Measurements from ENCODE around the gene IFI16. TPM values are rescaled to one million over a fixed set of nuclear protein-coding genes. Genes with fewer than 3 reads are reported as not detected.
"Not testable (repeated sequence)": the region's sequence is repeated elsewhere in the genome, so short reads cannot be mapped to it uniquely, and the experiment has no call there.

IFI16 gene
- total and polyA plus RNA-seq, 5 donors = 29.5 to 43.1 (median 34.1) TPM

GRCh38 chr1:159023723-159024122 is 14.0 kb downstream of the IFI16 start:
- ATAC-seq = no peak
- Histone ChIP-seq H3K27ac (ENCODE audit: low read length) (no peak overlapping the region), H3K4me1 (ENCODE audit: control insufficient read depth, insufficient read depth, low read length) (no peaks in the 10 kb centered on the region), H3K27me3 (ENCODE audit: control insufficient read depth, insufficient read depth) (no peaks in the 10 kb centered on the region), H3K4me3 (ENCODE audit: low read length) (no peak overlapping the region), H3K9me3 (ENCODE audit: control insufficient read depth, low read length) (no peaks in the 10 kb centered on the region)
- intact Hi-C loops (cut with DNase I) = no loop called here
- peak in 1 of 3 donors; percentile 24 for DNase-seq
- 85% methylated on average over 10 of the region's 10 CpGs for WGBS

- intact Hi-C loops (cut with DNase I) = no loop called here
- H3K9me3 ChIP-seq (ENCODE audit: control insufficient read depth, low read length) = no peaks in the 10 kb centered on the region
- WGBS = 98% methylated on average over 7 of the region's 7 CpGs
- H3K27ac ChIP-seq (ENCODE audit: low read length) = no peak overlapping the region
- DNase-seq (peak in 1 of 3 donors; percentile 25), ATAC-seq (no peak)
- H3K27me3 ChIP-seq (ENCODE audit: control insufficient read depth, insufficient read depth) = no peaks in the 10 kb centered on the region
- no peaks in the 10 kb centered on the region for H3K4me1 ChIP-seq (ENCODE audit: control insufficient read depth, insufficient read depth, low read length)
- H3K4me3 ChIP-seq (ENCODE audit: low read length) = no peak overlapping the region
Measured at GRCh38 chr1:159025043-159025442, 15.3 kb downstream of the IFI16 start.

DNA sequence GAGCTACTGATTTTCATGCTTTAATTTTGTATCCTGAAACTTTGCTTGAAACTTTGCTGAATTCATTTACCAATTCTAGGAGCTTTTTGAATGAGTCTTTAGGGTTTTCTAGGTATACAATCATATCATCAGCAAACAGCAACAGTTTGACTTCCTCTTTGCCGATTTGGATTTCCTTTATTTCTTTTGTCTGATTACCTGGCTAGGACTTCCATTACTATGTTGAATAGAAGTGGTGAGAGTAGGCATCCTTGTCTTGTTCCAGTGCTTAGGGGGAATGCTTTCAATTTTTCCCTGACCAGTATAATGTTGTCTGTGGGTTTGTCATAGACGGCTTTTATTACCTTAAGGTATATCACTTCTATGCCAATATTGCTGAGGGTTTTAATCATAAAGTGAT is 17.1 kb downstream of the IFI16 start:
- H3K27ac ChIP-seq (ENCODE audit: low read length); H3K4me1 ChIP-seq (ENCODE audit: control insufficient read depth, insufficient read depth, low read length); ATAC-seq; H3K9me3 ChIP-seq (ENCODE audit: control insufficient read depth, low read length); DNase-seq; intact Hi-C loops (cut with DNase I); H3K27me3 ChIP-seq (ENCODE audit: control insufficient read depth, insufficient read depth); H3K4me3 ChIP-seq (ENCODE audit: low read length): not testable (repeated sequence)
- WGBS = 68% methylated on average over 2 of the region's 2 CpGs

GRCh38 chr1:159030311-159030710 is 20.6 kb downstream of the IFI16 start:
- 98% methylated on average over 1 of the region's 1 CpG for WGBS

DNA sequence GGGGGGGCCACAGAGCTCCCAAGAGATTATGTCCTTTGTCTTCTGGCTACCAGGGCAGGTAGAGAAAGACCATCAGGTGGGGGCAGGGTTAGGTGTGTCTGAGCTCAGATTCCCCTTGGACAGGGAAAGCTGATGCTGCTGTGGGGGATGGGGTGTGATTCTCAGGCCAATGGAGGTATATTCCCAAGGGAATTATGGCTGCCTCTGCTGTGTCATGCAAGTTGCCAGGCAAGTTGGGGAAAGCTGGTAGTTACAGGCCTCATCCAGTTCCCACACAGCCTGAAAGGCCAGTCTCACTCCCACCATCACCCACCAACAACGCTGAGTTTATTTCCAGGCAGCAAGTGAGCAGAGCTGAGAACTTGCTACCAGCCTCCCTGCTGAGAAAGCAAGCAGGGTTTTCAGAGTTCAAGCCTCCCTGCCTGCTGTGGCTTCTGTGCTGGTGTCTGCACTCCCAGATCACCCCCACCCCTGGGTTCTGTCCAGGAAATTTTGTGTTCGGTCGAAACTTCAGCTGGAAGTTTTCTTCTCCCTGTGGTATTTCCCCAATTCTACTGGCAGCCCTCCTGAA is 21.3 kb downstream of the IFI16 start:
- Histone ChIP-seq H3K4me1 (ENCODE audit: control insufficient read depth, insufficient read depth, low read length) (peaks cover 4% of the 10 kb centered on the region), H3K4me3 (ENCODE audit: low read length) (no peak overlapping the region), H3K27me3 (ENCODE audit: control insufficient read depth, insufficient read depth) (no peaks in the 10 kb centered on the region), H3K27ac (ENCODE audit: low read length) (no peak overlapping the region), H3K9me3 (ENCODE audit: control insufficient read depth, low read length) (no peaks in the 10 kb centered on the region)
- 45% methylated on average over 3 of the region's 3 CpGs for WGBS
- intact Hi-C loops (cut with DNase I) = no loop called here
- DNase-seq (peak in 1 of 3 donors; percentile 42), ATAC-seq (no peak)

More at GRCh38 chr1:159030311-159030710, 20.6 kb downstream of the IFI16 start:
- DNase-seq = no peak
- Histone ChIP-seq H3K27ac (ENCODE audit: low read length) (no peak overlapping the region), H3K4me3 (ENCODE audit: low read length) (no peak overlapping the region), H3K9me3 (ENCODE audit: control insufficient read depth, low read length) (no peaks in the 10 kb centered on the region), H3K4me1 (ENCODE audit: control insufficient read depth, insufficient read depth, low read length) (peaks cover 4% of the 10 kb centered on the region), H3K27me3 (ENCODE audit: control insufficient read depth, insufficient read depth) (no peaks in the 10 kb centered on the region)
- no peak for ATAC-seq
- intact Hi-C loops (cut with DNase I) = no loop called here

- H3K27ac ChIP-seq (ENCODE audit: low read length) = no peak overlapping the region
- H3K4me3 ChIP-seq (ENCODE audit: low read length) = no peak overlapping the region
- WGBS = 55% methylated on average over 1 of the region's 1 CpG
- intact Hi-C loops (cut with DNase I) = no loop called here
- no peaks in the 10 kb centered on the region for H3K4me1 ChIP-seq (ENCODE audit: control insufficient read depth, insufficient read depth, low read length)
- ATAC-seq = no peak
- DNase-seq = no peak
- no peaks in the 10 kb centered on the region for H3K9me3 ChIP-seq (ENCODE audit: control insufficient read depth, low read length)
- H3K27me3 ChIP-seq (ENCODE audit: control insufficient read depth, insufficient read depth) = no peaks in the 10 kb centered on the region
Measured at GRCh38 chr1:159040206-159040605, 30.5 kb downstream of the IFI16 start.

GRCh38 chr1:159040893-159041724 is 31.4 kb downstream of the IFI16 start:
- no peaks in the 10 kb centered on the region for H3K9me3 ChIP-seq (ENCODE audit: control insufficient read depth, low read length)

GRCh38 chr1:159046486-159046885 is 36.8 kb downstream of the IFI16 start:
- H3K9me3 ChIP-seq (ENCODE audit: control insufficient read depth, low read length); DNase-seq; H3K27me3 ChIP-seq (ENCODE audit: control insufficient read depth, insufficient read depth); H3K4me3 ChIP-seq (ENCODE audit: low read length); H3K27ac ChIP-seq (ENCODE audit: low read length); H3K4me1 ChIP-seq (ENCODE audit: control insufficient read depth, insufficient read depth, low read length); intact Hi-C loops (cut with DNase I); ATAC-seq: not testable (repeated sequence)
- 69% methylated on average over 1 of the region's 1 CpG for WGBS

More at GRCh38 chr1:159040893-159041724, 31.4 kb downstream of the IFI16 start:
- no peaks in the 10 kb centered on the region for H3K27me3 ChIP-seq (ENCODE audit: control insufficient read depth, insufficient read depth)
- H3K4me1 ChIP-seq (ENCODE audit: control insufficient read depth, insufficient read depth, low read length) = no peaks in the 10 kb centered on the region
- intact Hi-C loops (cut with DNase I) = no loop called here
- no peak overlapping the region for H3K27ac ChIP-seq (ENCODE audit: low read length)
- WGBS = 88% methylated on average over 7 of the region's 7 CpGs
- ATAC-seq = no peak
- DNase-seq = no peak
- H3K4me3 ChIP-seq (ENCODE audit: low read length) = no peak overlapping the region

- over 99% methylated on average over 2 of the region's 2 CpGs for WGBS
- Histone ChIP-seq H3K27me3 (ENCODE audit: control insufficient read depth, insufficient read depth) (no peaks in the 10 kb centered on the region), H3K4me3 (ENCODE audit: low read length) (no peak overlapping the region), H3K9me3 (ENCODE audit: control insufficient read depth, low read length) (no peaks in the 10 kb centered on the region), H3K4me1 (ENCODE audit: control insufficient read depth, insufficient read depth, low read length) (no peaks in the 10 kb centered on the region), H3K27ac (ENCODE audit: low read length) (no peak overlapping the region)
- DNase-seq (no peak), ATAC-seq (no peak)
- intact Hi-C loops (cut with DNase I) = no loop called here
Measured at GRCh38 chr1:159051436-159051835, 41.7 kb downstream of the IFI16 start.

DNA sequence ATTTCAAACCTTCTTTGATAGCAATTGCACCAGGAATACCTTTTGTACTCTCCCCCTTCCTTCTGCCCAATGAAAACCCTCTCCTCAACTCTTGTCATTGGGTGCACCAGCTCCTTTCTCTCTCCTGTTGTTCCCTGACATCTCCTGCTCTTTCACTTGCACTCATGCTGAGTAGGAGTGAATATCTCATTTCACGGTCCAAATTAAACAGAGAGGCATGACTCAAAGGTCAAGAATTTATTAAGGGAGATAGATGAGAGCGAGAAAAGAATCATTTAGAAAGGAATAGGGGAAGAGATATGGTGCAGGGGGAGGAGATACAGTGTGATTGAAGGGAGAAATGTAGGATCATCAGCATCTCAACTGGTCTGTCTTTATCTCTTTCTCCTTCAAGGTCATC is 44.7 kb downstream of the IFI16 start:
- H3K9me3 ChIP-seq (ENCODE audit: control insufficient read depth, low read length) = no peaks in the 10 kb centered on the region
- no peaks in the 10 kb centered on the region for H3K27me3 ChIP-seq (ENCODE audit: control insufficient read depth, insufficient read depth)
- 34% methylated on average over 2 of the region's 2 CpGs for WGBS
- intact Hi-C loops (cut with DNase I) = no loop called here
- ATAC-seq (no peak), DNase-seq (no peak)
- H3K27ac ChIP-seq (ENCODE audit: low read length) = no peak overlapping the region
- H3K4me3 ChIP-seq (ENCODE audit: low read length) = no peak overlapping the region
- H3K4me1 ChIP-seq (ENCODE audit: control insufficient read depth, insufficient read depth, low read length) = no peaks in the 10 kb centered on the region

DNA sequence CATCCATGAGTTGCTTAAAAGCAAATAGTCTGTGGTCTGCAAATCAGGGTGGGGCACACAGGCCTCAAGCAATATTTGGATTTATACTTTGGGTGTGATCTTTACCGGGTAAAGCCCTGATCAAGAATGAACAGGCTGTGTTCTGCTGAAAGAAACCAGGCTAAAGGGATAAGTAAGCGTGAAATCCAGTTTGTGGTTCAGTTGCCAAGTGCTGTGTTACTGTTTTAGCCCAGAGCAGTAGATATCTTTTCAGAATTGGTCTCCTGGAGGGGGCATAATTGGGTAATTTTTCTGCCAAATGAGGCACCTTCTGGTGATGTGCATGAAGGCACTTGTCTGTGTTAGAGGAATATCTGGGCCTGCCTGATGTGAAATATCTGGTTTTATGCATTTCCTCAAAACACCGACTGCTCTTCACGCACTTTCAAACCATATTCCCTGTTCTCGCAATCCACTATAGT is 45.5 kb downstream of the IFI16 start:
- Histone ChIP-seq H3K4me3 (ENCODE audit: low read length) (no peak overlapping the region), H3K9me3 (ENCODE audit: control insufficient read depth, low read length) (no peaks in the 10 kb centered on the region), H3K27ac (ENCODE audit: low read length) (no peak overlapping the region), H3K27me3 (ENCODE audit: control insufficient read depth, insufficient read depth) (no peaks in the 10 kb centered on the region), H3K4me1 (ENCODE audit: control insufficient read depth, insufficient read depth, low read length) (no peaks in the 10 kb centered on the region)
- ATAC-seq = no peak
- 78% methylated on average over 5 of the region's 5 CpGs for WGBS
- no peak for DNase-seq
- intact Hi-C loops (cut with DNase I) = no loop called here

Measured in right cardiac atrium (tissue), 5 donors.